Nephron (organoid): ENCODE data around the gene EPS8L1.
"Not testable (repeated sequence)": the region's sequence is repeated elsewhere in the genome, so short reads cannot be mapped to it uniquely, and the experiment has no call there.

Experiments
- H3K27ac Mint-ChIP-seq, 3 experiments: 2 replicates each; pipeline ENCODE4 v1.8.0; 2020; ENCODE audit warnings: mixed read lengths in 3 of 3, mild to moderate bottlenecking in 2 of 3, moderate library complexity in 1 of 3
- H3K27me3 Mint-ChIP-seq: 2 replicates; pipeline ENCODE4 v1.8.0; 2021; ENCODE audit warnings: low read depth, mild to moderate bottlenecking, moderate library complexity, mixed read lengths
- H3K36me3 Mint-ChIP-seq: 2 replicates; pipeline ENCODE4 v1.8.0; 2020; ENCODE audit warnings: low read depth, mixed read lengths
- H3K4me1 Mint-ChIP-seq: 2 replicates; pipeline ENCODE4 v1.8.0; 2020; ENCODE audit warnings: mixed read lengths
- H3K4me3 Mint-ChIP-seq, 3 experiments: 2 replicates each; pipeline ENCODE4 v1.8.0; 2020; ENCODE audit warnings: mild to moderate bottlenecking in 3 of 3, mixed read lengths in 3 of 3, moderate library complexity in 2 of 3
- H3K9me3 Mint-ChIP-seq: 2 replicates; pipeline ENCODE4 v1.8.0; 2020; ENCODE audit warnings: mixed read lengths
- CTCF ChIP-seq, 3 experiments: fragments of 200-600 bp; sonication (generic); IDR thresholded peaks; one replicate each; pipeline ENCODE4 v1.5.0; 2021; ENCODE audit warnings: antibody characterized with exemption in 3 of 3; ENCODE audit not compliant: unreplicated experiment in 3 of 3

Gene EPS8L1

DNA sequence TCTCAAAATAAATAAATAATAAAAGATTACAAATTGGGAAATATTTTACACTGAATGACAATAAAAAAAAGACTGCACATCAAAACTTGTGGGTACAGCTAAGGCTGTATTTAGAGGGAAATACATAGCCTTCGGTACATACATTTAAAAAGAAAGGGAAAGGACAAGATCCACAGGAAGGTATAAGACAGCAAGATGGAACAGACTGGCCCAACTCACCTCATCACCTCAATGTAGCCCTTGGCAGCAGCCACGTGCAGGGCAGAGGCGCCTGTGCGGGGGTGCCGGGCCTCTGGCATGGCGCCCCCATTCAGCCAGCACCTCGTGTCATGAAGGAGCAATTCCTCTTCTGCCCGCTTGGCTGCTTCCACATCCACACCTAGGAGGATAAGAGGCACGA is 27.5 kb downstream of the EPS8L1 start:
- Mint-ChIP-seq H3K9me3 (peaks cover 3% of the 10 kb centered on the region), H3K27me3 (no peaks in the 10 kb centered on the region), H3K4me1 (no peaks in the 10 kb centered on the region), H3K4me3 (no peak overlapping the region), H3K36me3 (peaks cover 45% of the 10 kb centered on the region), H3K27ac (no peak overlapping the region)
- TF ChIP-seq CTCF (IDR thresholded peaks at IDR 0.05; ENCODE audit: unreplicated experiment in 3 of 3): no peak

- Mint-ChIP-seq H3K36me3 (peaks cover 58% of the 10 kb centered on the region), H3K27ac (no peak overlapping the region), H3K4me3 (no peak overlapping the region), H3K27me3 (no peaks in the 10 kb centered on the region), H3K9me3 (peaks cover 3% of the 10 kb centered on the region), H3K4me1 (no peaks in the 10 kb centered on the region)
- TF ChIP-seq CTCF (IDR thresholded peaks at IDR 0.05; ENCODE audit: unreplicated experiment in 3 of 3): no peak
Observed at GRCh38 chr19:55105237-55105636, 29.6 kb downstream of the EPS8L1 start.

DNA sequence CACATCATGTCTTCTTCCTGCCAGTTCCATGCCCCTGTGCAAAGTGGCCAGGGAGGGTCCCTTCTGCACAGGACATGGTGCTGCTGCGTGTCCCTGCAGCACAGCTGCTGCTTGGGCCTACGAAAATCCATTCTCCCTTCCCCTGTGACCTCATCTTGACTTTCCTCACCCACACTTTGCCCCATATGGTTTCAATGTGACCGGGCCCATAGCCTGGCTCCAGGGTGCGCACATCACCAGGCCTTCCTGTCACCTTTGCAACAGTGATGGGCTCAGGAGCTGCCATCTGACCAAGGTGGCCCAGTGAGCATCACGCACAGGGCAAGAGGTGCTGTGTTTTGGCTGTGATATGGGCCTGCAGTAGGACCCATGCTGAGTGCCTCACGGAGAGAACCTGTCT is 30.9 kb downstream of the EPS8L1 start:
- no peaks in the 10 kb centered on the region for H3K4me1 Mint-ChIP-seq
- no peak overlapping the region for H3K27ac Mint-ChIP-seq
- peaks cover 57% of the 10 kb centered on the region for H3K36me3 Mint-ChIP-seq
- no peaks in the 10 kb centered on the region for H3K27me3 Mint-ChIP-seq
- TF ChIP-seq CTCF (IDR thresholded peaks at IDR 0.05; ENCODE audit: unreplicated experiment in 3 of 3): no peak
- peaks cover 3% of the 10 kb centered on the region for H3K9me3 Mint-ChIP-seq
- no peak overlapping the region for H3K4me3 Mint-ChIP-seq

DNA sequence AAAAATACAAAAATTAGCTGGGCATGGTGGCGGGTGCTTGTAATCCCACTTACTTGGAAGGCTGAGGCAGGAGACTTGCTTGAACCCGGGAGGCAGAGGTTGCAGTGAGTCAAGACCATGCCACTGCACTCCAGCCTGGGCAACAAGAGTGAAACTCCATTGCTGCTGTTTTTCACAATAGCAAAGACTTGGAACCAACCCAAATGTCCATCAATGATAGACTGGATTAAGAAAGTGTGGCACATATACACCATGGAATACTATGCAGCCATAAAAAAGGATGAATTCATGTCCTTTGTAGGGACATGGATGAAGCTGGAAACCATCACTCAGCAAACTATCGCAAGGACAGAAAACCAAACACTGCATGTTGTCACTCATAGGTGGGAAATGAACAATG is 31.6 kb downstream of the EPS8L1 start:
- not testable (repeated sequence) for H3K9me3 Mint-ChIP-seq, H3K4me3 Mint-ChIP-seq, H3K4me1 Mint-ChIP-seq, H3K27ac Mint-ChIP-seq, H3K27me3 Mint-ChIP-seq
- peaks cover 50% of the 10 kb centered on the region for H3K36me3 Mint-ChIP-seq

DNA sequence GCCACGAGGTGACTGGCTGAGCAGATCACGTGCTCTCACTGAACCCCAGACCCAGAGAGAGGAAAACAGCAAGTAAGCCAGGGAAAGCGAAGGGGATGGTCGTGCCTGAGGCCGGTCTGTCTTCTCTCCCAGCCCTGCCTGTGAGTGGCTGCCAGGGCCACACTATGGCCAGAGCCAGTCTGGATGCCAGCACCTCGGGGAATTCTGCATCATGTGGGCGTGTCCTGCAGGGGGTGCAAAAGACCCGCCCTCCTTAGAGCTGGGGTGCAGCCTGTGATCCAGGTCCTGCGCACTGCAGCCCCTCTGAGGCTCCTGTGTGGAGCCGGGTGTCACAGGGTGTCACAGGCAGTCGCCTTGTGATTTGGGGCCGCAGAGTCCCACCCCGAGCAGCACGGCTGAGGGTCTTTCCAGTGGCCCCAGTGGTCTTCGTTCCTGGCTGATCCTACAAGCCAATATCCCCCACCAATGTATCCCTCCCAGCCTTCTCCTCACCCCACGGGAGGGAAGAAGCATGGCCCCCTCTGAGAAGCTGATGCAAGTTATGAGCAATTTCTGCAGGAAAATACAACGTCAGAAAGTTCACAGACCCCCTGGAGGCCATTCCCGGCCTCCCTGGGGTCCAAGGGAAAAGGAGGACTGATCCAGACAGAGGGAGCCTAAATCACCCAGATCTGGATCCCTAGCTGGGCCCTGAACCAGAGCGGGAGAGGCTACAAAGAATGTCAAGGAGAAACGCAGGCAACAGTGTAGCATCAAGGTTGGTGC is 34.0 kb downstream of the EPS8L1 start:
- H3K27ac Mint-ChIP-seq: peak overlapping the region in 1 of 3 experiments; percentile 54
- H3K4me3 Mint-ChIP-seq: no peak overlapping the region
- TF ChIP-seq CTCF (IDR thresholded peaks at IDR 0.05; ENCODE audit: unreplicated experiment in 3 of 3): no peak
- H3K4me1 Mint-ChIP-seq: peaks cover 5% of the 10 kb centered on the region
- peaks cover 36% of the 10 kb centered on the region for H3K36me3 Mint-ChIP-seq
- H3K9me3 Mint-ChIP-seq: no peaks in the 10 kb centered on the region
- H3K27me3 Mint-ChIP-seq: no peaks in the 10 kb centered on the region

- H3K27ac Mint-ChIP-seq: peak overlapping the region in 2 of 3 experiments; percentile 41 to 82
- H3K9me3 Mint-ChIP-seq: no peaks in the 10 kb centered on the region
- H3K4me1 Mint-ChIP-seq: peaks cover 21% of the 10 kb centered on the region
- no peaks in the 10 kb centered on the region for H3K27me3 Mint-ChIP-seq
- peaks cover 24% of the 10 kb centered on the region for H3K36me3 Mint-ChIP-seq
- H3K4me3 Mint-ChIP-seq: peak overlapping the region in 1 of 3 experiments; percentile 39
- TF ChIP-seq CTCF (IDR thresholded peaks at IDR 0.05; ENCODE audit: unreplicated experiment in 3 of 3): no peak
Observed at GRCh38 chr19:55111238-55111831, 35.7 kb downstream of the EPS8L1 start.
